HG03460 (cell line): Measurements from ENCODE around the gene AIF1L.

ENCODE experiments used
- ATAC-seq: cut with Tn5 transposase; IDR thresholded peaks from one replicate; pipeline ENCODE4 v1.9.1; 2021; ENCODE audit not compliant: unreplicated experiment

Gene AIF1L

DNA sequence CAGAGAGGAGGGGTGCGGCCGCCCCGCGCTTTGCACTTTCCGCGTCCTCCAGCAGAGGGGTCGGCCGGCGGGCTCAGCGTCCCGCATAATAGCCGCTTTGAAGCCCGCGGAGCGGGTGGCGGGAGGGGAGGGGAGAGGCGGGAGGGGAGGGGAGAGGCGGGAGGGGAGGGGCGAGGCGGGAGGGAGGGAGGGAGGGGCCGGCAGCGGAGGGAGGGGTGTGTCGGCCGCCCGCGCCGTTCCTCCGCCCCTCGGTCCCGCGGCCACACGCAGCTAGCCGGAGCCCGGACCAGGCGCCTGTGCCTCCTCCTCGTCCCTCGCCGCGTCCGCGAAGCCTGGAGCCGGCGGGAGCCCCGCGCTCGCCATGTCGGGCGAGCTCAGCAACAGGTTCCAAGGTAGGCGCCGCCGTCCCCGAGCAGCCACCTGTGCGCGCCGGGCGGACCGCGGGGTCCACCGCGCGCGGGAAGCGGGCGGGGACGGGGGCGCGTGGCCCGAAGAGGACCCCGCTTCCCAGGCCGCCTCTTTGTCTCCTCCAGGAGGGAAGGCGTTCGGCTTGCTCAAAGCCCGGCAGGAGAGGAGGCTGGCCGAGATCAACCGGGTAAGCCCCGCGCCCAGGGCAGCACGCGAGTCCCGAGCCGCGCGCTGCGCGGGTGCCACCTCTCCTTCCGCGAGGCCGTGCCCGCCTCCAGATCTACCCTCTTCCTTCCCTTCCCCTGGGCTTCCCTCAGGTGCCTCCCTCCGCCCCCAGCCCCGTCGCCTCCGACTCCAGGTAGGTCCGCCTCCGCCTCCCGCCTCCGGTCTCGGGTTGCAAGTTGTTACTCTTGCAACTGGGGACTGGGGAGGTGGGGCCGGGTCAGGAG, at the start of gene AIF1L:
AIF1L (plus strand) TSS at position 263 of the 857 bp plus-strand sequence; CDS start at position 362, 99 bp downstream.
- no peak for ATAC-seq

DNA sequence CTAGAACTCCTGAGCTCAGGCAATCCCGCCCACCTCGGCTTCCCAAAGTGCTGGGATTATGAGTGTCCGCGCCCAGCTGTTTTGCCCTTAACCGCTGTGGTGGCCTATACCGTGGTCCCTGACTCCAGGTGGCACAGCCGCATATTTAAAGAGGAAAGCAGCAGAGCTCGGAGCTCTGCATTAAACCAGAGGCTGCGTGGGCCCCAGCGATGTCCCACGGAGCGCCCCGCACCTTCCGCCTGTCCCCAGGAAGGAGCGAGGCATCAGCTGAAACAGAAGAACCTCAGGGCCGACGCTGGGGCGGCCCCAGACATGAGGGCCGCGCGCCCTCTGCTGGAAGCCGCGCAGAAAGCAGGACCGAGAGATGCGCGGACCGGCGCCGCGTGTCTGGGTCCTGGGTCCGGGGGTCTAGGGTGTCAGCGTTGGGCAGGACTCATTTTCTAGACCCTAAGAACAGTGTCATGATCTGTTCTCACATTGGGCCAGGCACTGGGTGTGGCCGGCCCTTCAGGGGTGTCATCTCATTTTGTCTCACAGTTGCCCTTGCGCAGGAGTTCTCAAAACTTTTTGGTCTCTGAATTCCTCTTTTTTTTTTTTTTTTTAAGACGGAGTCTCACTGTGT, 49.6 kb upstream of the AIF1L start:
- no peak for ATAC-seq

DNA sequence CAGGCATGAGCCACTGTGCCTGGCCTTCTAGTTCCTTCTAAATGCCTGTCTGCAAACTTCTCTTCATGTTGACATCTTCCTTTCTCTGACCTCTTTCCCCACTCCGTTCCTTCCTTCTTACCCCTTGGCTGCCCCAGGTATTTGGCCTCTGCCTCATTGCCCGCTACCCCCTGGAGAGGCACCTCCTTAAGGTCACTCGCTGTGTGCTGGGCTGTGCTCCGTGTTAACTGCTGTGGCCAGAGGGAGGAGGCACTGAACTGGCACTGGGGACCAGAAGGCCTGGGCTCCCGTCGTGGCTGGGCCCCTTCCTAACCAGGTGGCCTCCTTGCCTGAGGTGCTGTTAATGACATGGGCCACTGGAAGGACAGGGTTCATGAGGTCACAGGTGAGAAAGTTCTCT, 48.0 kb upstream of the AIF1L start:
- ATAC-seq, result no peak

DNA sequence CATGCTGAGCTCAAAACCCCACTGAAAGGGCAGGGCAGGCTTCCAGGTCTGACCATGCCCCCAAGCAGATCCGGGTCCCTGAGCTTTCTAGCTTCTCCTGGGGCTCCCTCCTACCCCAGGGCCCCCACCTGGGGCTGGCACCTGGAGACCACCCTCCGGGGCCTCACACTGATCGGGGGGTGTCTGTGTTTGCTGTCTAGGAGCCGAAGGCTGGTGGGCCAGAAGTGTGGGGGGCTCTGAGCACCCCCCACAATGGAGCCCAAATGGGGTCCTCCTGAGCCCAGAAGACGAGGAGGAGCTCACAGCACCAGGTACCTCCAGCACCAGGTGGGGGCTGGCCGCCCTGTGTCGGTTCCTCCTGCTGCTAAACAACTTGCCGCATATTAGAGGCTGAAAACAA, 47.5 kb upstream of the AIF1L start:
- ATAC-seq, result no peak

DNA sequence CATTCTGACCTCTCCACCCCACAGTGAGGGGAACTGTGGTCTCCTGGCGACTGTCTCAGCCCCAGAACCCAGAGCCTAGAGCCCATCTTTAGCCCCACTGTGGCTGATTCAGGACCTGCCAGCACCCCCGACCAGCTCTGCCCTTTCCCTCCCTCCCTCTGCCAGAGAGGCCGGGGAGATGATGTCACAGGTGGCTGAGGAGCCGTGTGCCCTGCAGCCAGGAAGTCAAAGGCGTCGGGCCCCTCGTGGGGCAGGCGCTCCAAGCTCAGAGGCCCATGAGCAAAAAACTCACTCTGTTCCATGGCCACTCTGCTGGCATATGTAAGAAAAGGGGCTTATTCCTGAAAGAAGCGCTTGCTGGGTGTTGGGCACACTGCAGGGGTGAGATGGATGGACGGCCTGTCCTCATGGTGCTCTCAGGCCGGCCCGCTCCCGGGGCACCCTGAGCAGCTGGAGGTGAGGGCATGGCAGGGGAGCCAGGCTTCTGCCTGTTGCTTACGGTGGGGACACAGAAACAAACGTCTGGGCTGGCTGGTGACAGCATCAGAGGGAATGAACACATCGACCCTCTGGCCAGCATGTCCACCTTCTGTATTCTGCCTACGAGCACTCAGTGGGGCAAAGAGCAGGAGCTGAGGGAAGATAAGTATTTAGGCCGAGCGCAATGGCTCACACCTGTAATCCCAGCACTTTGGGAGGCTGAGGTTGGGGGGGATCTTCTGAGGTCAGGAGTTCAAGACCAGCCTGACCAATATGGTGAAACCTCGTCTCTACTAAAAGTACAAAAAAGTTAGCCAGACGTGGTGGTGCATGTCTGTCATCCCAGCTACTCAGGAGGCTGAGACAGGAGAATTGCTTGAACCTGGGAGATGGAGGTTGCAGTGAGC, 46.3 kb upstream of the AIF1L start:
- ATAC-seq, result no peak

GRCh38 chr9:131050831-131051230, 45.5 kb upstream of the AIF1L start:
- ATAC-seq, result no peak

GRCh38 chr9:131051592-131052517, 44.5 kb upstream of the AIF1L start:
- no peak for ATAC-seq

GRCh38 chr9:131053896-131054295, 42.4 kb upstream of the AIF1L start:
- ATAC-seq, result no peak

DNA sequence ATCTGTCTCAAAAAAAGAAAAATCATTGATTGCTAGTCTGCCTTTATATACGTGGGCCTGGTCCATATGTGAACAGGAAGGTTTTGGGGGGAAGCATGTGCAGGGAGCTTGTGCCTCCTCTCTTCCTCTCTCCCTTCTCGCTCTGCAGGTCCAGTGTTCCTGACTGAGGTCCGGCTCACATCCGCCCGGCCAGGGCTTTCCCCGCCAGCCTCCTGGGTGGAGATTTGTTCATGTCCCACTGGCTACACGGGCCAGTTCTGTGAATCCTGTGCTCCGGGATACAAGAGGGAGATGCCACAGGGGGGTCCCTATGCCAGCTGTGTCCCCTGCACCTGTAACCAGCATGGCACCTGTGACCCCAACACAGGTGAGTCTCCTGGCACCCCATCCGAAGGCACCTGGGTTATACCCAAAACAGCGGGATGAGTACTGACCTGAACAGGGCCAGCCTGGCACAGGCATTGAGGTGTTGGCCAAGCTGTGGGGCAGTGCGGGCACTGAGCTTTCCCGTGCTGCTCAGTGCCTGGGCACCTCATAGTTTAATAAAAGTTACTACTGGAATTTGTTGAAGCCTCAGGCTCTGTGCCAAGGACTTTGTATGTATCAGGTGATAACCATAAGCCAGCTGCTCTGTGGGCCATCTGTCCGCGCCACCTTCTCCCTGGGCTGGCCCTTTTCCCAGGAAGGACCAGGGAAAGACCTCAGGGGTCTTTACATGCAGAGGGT, 39.4 kb upstream of the AIF1L start:
- no peak for ATAC-seq

- ATAC-seq, result no peak
Measured at GRCh38 chr9:131060900-131061630, 35.3 kb upstream of the AIF1L start.

DNA sequence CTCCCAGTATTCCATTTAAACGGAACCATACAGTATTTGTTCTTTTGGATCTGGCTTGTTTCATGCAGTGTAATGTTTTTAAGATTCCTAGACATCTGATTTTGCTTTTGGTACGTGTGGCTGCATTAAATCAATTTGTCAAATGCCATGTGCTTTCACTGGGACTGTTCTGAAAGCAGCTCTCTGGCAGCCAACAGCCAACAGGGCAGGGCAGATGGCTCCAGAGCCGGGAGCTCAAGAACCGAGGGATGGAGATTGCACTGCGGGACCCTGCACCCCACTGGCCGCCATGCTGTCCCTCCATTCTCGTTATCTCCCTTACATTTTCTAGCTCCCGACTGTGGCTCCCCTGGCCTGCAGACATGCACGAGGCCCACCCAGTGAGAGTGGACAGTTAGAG, 33.4 kb upstream of the AIF1L start:
- no peak for ATAC-seq

GRCh38 chr9:131065599-131065998, 30.7 kb upstream of the AIF1L start:
- no peak for ATAC-seq

DNA sequence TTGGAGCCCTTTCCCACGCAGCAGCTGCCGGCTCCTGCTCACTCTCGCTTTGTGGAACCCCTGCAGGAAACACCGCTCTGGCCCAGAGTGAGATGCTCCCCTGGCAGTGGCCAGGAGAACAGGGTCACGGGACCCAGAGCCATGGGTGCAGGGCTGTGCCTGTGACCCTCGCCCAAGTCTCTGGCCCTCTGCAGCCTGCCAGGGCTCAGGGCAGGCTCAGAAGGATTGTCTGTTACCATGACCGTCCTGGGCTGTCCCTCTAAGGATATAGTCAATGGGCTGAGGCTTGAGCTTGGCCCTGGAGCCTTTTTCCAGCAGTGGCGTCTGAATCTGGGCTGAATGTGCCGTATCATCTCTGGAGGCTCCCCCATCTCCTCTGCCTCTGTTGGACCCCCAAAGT, 28.7 kb upstream of the AIF1L start:
- no peak for ATAC-seq

- ATAC-seq, result no peak
Measured at GRCh38 chr9:131068076-131068816, 28.1 kb upstream of the AIF1L start.

- no peak for ATAC-seq
Measured at GRCh38 chr9:131069699-131070098, 26.6 kb upstream of the AIF1L start.

- ATAC-seq, result no peak
Measured at GRCh38 chr9:131072107-131072870, 24.0 kb upstream of the AIF1L start.

- no peak for ATAC-seq
Measured at GRCh38 chr9:131072871-131073237, 23.5 kb upstream of the AIF1L start.
